ENCODE results near the gene RTL9. TPM values are rescaled to one million over a fixed set of nuclear protein-coding genes. Genes with fewer than 3 reads are reported as not detected.

The RTL9 gene
- total RNA-seq, 1 experiment from 2014 or later, result 0.24 TPM

DNA sequence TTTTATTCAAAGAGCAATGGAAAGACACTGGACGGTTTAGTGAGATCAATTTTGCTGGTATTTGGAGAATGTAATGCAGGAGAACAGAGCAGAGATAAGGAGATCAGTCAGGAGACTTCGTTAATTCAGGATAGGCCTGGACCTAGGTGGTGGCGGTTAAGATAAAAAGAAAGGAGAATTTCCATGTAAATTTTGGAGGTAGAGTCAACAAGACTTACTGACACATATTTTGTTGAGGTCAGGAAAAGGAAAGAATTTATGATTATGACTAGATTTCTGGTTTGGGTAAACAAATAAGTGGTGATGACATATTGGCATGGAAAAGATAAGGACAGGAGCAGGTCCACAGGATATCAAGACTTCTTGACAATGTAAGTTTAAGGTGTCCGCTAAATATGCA is 31.9 kb upstream of the RTL9 start (continued):
- TF ChIP-seq, protein P1, sequence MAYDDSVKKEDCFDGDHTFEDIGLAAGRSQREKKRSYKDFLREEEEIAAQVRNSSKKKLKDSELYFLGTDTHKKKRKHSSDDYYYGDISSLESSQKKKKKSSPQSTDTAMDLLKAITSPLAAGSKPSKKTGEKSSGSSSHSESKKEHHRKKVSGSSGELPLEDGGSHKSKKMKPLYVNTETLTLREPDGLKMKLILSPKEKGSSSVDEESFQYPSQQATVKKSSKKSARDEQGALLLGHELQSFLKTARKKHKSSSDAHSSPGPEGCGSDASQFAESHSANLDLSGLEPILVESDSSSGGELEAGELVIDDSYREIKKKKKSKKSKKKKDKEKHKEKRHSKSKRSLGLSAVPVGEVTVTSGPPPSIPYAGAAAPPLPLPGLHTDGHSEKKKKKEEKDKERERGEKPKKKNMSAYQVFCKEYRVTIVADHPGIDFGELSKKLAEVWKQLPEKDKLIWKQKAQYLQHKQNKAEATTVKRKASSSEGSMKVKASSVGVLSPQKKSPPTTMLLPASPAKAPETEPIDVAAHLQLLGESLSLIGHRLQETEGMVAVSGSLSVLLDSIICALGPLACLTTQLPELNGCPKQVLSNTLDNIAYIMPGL (CRISPR knock-in tag; IDR thresholded peaks at IDR 0.05), result no peak
- no peak for TF ChIP-seq SMAD4 (CRISPR knock-in tag; IDR thresholded peaks at IDR 0.05)
- TF ChIP-seq, protein P2, sequence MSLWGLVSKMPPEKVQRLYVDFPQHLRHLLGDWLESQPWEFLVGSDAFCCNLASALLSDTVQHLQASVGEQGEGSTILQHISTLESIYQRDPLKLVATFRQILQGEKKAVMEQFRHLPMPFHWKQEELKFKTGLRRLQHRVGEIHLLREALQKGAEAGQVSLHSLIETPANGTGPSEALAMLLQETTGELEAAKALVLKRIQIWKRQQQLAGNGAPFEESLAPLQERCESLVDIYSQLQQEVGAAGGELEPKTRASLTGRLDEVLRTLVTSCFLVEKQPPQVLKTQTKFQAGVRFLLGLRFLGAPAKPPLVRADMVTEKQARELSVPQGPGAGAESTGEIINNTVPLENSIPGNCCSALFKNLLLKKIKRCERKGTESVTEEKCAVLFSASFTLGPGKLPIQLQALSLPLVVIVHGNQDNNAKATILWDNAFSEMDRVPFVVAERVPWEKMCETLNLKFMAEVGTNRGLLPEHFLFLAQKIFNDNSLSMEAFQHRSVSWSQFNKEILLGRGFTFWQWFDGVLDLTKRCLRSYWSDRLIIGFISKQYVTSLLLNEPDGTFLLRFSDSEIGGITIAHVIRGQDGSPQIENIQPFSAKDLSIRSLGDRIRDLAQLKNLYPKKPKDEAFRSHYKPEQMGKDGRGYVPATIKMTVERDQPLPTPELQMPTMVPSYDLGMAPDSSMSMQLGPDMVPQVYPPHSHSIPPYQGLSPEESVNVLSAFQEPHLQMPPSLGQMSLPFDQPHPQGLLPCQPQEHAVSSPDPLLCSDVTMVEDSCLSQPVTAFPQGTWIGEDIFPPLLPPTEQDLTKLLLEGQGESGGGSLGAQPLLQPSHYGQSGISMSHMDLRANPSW (CRISPR knock-in tag; conservative IDR thresholded peaks at IDR 0.05; ENCODE audit: low read depth), result no peak
- TF ChIP-seq ESRRA (CRISPR knock-in tag; IDR thresholded peaks at IDR 0.05; ENCODE audit: borderline replicate concordance), result no peak
- no peak for TF ChIP-seq ZNF317 (CRISPR knock-in tag; IDR thresholded peaks at IDR 0.05; ENCODE audit: borderline replicate concordance, low read depth)
- TF ChIP-seq ZNF121 (CRISPR knock-in tag; IDR thresholded peaks at IDR 0.05), result no peak

DNA sequence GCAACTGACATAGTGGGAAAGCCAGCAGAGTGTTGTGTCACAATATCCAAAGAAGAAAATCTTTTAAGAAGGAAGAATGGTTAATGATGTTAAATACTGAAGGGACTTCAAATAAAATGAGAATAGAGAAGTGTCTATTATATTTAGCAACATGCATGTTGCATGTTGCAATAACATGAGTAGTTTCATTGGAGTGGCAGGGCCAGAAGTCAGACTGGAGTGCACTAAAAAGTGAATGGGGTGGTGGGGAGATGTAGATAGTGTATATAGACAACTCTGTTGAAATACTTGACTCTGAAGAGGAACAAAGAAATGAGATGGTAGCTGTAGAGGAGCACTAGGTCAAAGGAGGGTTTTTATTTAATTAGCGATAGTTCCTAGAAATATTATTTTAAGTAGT is 31.3 kb upstream of the RTL9 start:
- TF ChIP-seq CBFB (CRISPR knock-in tag; IDR thresholded peaks at IDR 0.05; ENCODE audit: low read depth), result no peak
- no peak for TF ChIP-seq MXD4 (CRISPR knock-in tag; IDR thresholded peaks at IDR 0.05; ENCODE audit: borderline replicate concordance)
- TF ChIP-seq, protein P3, sequence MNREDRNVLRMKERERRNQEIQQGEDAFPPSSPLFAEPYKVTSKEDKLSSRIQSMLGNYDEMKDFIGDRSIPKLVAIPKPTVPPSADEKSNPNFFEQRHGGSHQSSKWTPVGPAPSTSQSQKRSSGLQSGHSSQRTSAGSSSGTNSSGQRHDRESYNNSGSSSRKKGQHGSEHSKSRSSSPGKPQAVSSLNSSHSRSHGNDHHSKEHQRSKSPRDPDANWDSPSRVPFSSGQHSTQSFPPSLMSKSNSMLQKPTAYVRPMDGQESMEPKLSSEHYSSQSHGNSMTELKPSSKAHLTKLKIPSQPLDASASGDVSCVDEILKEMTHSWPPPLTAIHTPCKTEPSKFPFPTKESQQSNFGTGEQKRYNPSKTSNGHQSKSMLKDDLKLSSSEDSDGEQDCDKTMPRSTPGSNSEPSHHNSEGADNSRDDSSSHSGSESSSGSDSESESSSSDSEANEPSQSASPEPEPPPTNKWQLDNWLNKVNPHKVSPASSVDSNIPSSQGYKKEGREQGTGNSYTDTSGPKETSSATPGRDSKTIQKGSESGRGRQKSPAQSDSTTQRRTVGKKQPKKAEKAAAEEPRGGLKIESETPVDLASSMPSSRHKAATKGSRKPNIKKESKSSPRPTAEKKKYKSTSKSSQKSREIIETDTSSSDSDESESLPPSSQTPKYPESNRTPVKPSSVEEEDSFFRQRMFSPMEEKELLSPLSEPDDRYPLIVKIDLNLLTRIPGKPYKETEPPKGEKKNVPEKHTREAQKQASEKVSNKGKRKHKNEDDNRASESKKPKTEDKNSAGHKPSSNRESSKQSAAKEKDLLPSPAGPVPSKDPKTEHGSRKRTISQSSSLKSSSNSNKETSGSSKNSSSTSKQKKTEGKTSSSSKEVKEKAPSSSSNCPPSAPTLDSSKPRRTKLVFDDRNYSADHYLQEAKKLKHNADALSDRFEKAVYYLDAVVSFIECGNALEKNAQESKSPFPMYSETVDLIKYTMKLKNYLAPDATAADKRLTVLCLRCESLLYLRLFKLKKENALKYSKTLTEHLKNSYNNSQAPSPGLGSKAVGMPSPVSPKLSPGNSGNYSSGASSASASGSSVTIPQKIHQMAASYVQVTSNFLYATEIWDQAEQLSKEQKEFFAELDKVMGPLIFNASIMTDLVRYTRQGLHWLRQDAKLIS (CRISPR knock-in tag; IDR thresholded peaks at IDR 0.05; ENCODE audit: borderline replicate concordance), result no peak
- TF ChIP-seq SP1 (CRISPR knock-in tag; conservative IDR thresholded peaks at IDR 0.05), result no peak
- no peak for TF ChIP-seq SOX15 (CRISPR knock-in tag; IDR thresholded peaks at IDR 0.05)
- TF ChIP-seq IRF2 (CRISPR knock-in tag; IDR thresholded peaks at IDR 0.05; ENCODE audit: borderline replicate concordance, low read depth), result no peak
- no peak for TF ChIP-seq NFYB (CRISPR knock-in tag; conservative IDR thresholded peaks at IDR 0.05; ENCODE audit: low read depth)
- no peak for TF ChIP-seq ZNF416 (CRISPR knock-in tag; IDR thresholded peaks at IDR 0.05)
- TF ChIP-seq, protein P4, sequence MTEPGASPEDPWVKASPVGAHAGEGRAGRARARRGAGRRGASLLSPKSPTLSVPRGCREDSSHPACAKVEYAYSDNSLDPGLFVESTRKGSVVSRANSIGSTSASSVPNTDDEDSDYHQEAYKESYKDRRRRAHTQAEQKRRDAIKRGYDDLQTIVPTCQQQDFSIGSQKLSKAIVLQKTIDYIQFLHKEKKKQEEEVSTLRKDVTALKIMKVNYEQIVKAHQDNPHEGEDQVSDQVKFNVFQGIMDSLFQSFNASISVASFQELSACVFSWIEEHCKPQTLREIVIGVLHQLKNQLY (CRISPR knock-in tag; IDR thresholded peaks at IDR 0.05), result no peak
- no peak for TF ChIP-seq NR3C1 (CRISPR knock-in tag; conservative IDR thresholded peaks at IDR 0.05; ENCODE audit: low read depth)
- TF ChIP-seq, protein P5, sequence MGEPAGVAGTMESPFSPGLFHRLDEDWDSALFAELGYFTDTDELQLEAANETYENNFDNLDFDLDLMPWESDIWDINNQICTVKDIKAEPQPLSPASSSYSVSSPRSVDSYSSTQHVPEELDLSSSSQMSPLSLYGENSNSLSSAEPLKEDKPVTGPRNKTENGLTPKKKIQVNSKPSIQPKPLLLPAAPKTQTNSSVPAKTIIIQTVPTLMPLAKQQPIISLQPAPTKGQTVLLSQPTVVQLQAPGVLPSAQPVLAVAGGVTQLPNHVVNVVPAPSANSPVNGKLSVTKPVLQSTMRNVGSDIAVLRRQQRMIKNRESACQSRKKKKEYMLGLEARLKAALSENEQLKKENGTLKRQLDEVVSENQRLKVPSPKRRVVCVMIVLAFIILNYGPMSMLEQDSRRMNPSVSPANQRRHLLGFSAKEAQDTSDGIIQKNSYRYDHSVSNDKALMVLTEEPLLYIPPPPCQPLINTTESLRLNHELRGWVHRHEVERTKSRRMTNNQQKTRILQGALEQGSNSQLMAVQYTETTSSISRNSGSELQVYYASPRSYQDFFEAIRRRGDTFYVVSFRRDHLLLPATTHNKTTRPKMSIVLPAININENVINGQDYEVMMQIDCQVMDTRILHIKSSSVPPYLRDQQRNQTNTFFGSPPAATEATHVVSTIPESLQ (CRISPR knock-in tag; IDR thresholded peaks at IDR 0.05), result no peak
- TF ChIP-seq, protein P6, sequence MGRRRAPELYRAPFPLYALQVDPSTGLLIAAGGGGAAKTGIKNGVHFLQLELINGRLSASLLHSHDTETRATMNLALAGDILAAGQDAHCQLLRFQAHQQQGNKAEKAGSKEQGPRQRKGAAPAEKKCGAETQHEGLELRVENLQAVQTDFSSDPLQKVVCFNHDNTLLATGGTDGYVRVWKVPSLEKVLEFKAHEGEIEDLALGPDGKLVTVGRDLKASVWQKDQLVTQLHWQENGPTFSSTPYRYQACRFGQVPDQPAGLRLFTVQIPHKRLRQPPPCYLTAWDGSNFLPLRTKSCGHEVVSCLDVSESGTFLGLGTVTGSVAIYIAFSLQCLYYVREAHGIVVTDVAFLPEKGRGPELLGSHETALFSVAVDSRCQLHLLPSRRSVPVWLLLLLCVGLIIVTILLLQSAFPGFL (CRISPR knock-in tag; IDR thresholded peaks at IDR 0.05; ENCODE audit: borderline replicate concordance), result no peak
- TF ChIP-seq, protein P7, sequence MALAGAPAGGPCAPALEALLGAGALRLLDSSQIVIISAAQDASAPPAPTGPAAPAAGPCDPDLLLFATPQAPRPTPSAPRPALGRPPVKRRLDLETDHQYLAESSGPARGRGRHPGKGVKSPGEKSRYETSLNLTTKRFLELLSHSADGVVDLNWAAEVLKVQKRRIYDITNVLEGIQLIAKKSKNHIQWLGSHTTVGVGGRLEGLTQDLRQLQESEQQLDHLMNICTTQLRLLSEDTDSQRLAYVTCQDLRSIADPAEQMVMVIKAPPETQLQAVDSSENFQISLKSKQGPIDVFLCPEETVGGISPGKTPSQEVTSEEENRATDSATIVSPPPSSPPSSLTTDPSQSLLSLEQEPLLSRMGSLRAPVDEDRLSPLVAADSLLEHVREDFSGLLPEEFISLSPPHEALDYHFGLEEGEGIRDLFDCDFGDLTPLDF (CRISPR knock-in tag; IDR thresholded peaks at IDR 0.05), result no peak
- TF ChIP-seq, protein P8, sequence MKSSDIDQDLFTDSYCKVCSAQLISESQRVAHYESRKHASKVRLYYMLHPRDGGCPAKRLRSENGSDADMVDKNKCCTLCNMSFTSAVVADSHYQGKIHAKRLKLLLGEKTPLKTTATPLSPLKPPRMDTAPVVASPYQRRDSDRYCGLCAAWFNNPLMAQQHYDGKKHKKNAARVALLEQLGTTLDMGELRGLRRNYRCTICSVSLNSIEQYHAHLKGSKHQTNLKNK (CRISPR knock-in tag; IDR thresholded peaks at IDR 0.05), result no peak
- TF ChIP-seq CREM (CRISPR knock-in tag; IDR thresholded peaks at IDR 0.05), result no peak
- no peak for TF ChIP-seq ZNF263 (CRISPR knock-in tag; IDR thresholded peaks at IDR 0.05; ENCODE audit: low read depth)
- no peak for TF ChIP-seq ZNF232 (CRISPR knock-in tag; IDR thresholded peaks at IDR 0.05)
- DNase-seq (ENCODE audit: low spot score), result no peak
- CTCF ChIA-PET, result no interaction called here
- Mint-ChIP-seq H3K36me3 (no peaks in the 10 kb centered on the region), H3K27me3 (ENCODE audit: low read depth) (no peaks in the 10 kb centered on the region), H3K9me3 (no peaks in the 10 kb centered on the region), H3K4me1 (peaks cover 7% of the 10 kb centered on the region), H3K4me3 (no peak overlapping the region), H3K27ac (no peak overlapping the region)
- POLR2A ChIA-PET, result no interaction called here
- no peak for ATAC-seq
